Fibroblast of lung (primary cell): ENCODE results near the gene COLQ. TPM values are rescaled to one million over a fixed set of nuclear protein-coding genes. Genes with fewer than 3 reads are reported as not detected.

ENCODE experiments used
- DNase-seq, 2 donors: peaks; one replicate each; pipeline versions ENCODE4 v3.0.0 to v3.0.0-alpha.2; 2010; ENCODE audit warnings: low read depth in 2 of 2
- H2AFZ ChIP-seq: 2 replicates; pipeline ENCODE4 v1.5.1; 2012; ENCODE audit warnings: low read length, control low read depth, inconsistent platforms
- H3K27ac ChIP-seq: 2 replicates; pipeline ENCODE4 v1.5.1; 2011; ENCODE audit warnings: low read length, control low read depth; ENCODE audit not compliant: insufficient read depth
- H3K27me3 ChIP-seq: 2 replicates; pipeline ENCODE4 v1.5.1; 2011; ENCODE audit warnings: mild to moderate bottlenecking, low read length; ENCODE audit not compliant: control insufficient read depth, insufficient read depth
- H3K36me3 ChIP-seq: 2 replicates; pipeline ENCODE4 v1.5.1; 2011; ENCODE audit warnings: low read length; ENCODE audit not compliant: control insufficient read depth, insufficient read depth
- H3K4me1 ChIP-seq: 2 replicates; pipeline ENCODE4 v1.5.1; 2011; ENCODE audit warnings: low read length; ENCODE audit not compliant: control insufficient read depth, insufficient read depth; ENCODE audit errors: extremely low read depth
- H3K4me2 ChIP-seq: 2 replicates; pipeline ENCODE4 v1.5.1; 2011; ENCODE audit warnings: low read length, control low read depth; ENCODE audit not compliant: insufficient read depth; ENCODE audit errors: extremely low read depth
- H3K4me3 ChIP-seq, 4 experiments: fragments of 200-600 bp in 1 of 4; sonication (generic) in 1 of 4; replicated peaks in 1 of 4; 2 replicates each; pipeline ENCODE4 v1.5.1; 2011 to 2016; ENCODE audit warnings: low read length in 4 of 4, low read depth in 3 of 4, mild to moderate bottlenecking in 3 of 4, control low read depth in 2 of 4, inconsistent platforms in 1 of 4, mixed read lengths in 1 of 4; ENCODE audit not compliant: insufficient read depth in 1 of 4; ENCODE audit errors: control extremely low read depth in 1 of 4
- H3K79me2 ChIP-seq: 2 replicates; pipeline ENCODE4 v1.5.1; 2012; ENCODE audit warnings: mild to moderate bottlenecking, low read length, inconsistent platforms; ENCODE audit not compliant: control insufficient read depth, insufficient read depth
- H3K9ac ChIP-seq: 2 replicates; pipeline ENCODE4 v1.5.1; 2011; ENCODE audit warnings: mild to moderate bottlenecking, low read length, control low read depth; ENCODE audit not compliant: insufficient read depth
- H3K9me3 ChIP-seq: 2 replicates; pipeline ENCODE4 v1.5.1; 2012; ENCODE audit warnings: low read depth, low read length; ENCODE audit not compliant: control insufficient read depth, insufficient read depth
- H4K20me1 ChIP-seq: 2 replicates; pipeline ENCODE4 v1.5.1; 2011; ENCODE audit warnings: low read length; ENCODE audit not compliant: control insufficient read depth, insufficient read depth; ENCODE audit errors: extremely low read depth
- EZH2 ChIP-seq: IDR thresholded peaks from 2 replicates; pipeline ENCODE4 v1.5.1; 2012; ENCODE audit warnings: low read length, control low read depth, mild to moderate bottlenecking; ENCODE audit errors: missing control alignments
- polyA plus RNA-seq, 2 donors: library from polyadenylated mRNA; depleted of rRNA in 1 of 2; stranded (reverse) in 1 of 2; unstranded in 1 of 2; fragments of >200 nt; gene quantifications; 2 replicates each; pipeline ENCODE4 v1.2.1, GENCODE V29; 2011 to 2012; ENCODE audit warnings: missing spikeins in 1 of 2
- total RNA-seq: library from RNA; depleted of rRNA; stranded (reverse); fragments of >200 nt; gene quantifications from 2 replicates; pipeline ENCODE4 v1.2.1, GENCODE V29; 2014
- TF ChIP-seq, protein P1 (sequence below), 2 donors: IDR thresholded peaks in 1 of 2; conservative IDR thresholded peaks in 1 of 2; 1 replicate in 1 of 2; 2 replicates in 1 of 2; pipeline ENCODE4 v1.5.1; 2011 to 2012; ENCODE audit warnings: low read length in 2 of 2, control low read depth in 1 of 2, inconsistent platforms in 1 of 2, low read depth in 1 of 2, mild to moderate bottlenecking in 1 of 2

The COLQ gene
- total and polyA plus RNA-seq, 2 donors (not counting 1 experiment from before 2014, with no cell fraction given), result 0.33 to 0.34 TPM

DNA sequence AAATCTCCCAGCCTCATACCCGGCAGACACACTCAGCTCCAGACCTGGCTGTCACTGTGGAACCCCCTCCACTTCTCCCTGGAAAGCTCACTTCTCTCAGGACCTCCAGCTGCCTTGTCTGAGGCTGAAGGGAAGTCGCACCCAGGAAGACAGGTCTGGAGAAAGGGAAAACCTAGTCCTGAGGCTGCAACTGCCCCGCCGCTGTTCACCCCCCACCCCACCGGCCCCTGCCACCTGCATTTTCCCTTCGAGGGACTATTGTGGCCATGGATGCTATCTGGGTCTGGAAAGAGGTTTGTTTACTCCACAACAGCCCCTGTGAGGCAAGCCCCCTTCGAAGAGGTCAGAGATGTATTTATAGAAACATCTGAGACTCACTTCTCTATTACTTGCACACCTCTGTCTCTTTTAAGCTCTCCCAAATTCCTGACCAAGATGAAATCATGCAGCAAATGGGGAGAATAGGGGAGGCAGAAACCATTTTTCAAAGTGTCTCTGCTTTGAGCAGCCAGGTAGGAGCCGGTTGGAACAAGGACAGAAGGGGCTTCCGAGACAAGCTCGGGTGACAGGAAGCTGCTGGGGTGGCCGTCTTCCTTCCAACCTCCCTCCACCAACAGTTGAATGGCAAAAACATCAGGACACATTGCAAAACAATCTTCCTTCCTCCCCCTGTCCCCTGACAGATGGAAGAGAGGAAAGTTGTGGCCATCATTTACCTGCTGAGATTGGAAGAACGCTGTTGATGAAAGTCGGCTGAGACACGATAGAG is 518 bp downstream of the COLQ start:
- H3K27me3 ChIP-seq, result peaks cover 3% of the 10 kb centered on the region
- no peaks in the 10 kb centered on the region for H3K4me1 ChIP-seq
- H3K4me2 ChIP-seq, result no peak overlapping the region
- no peaks in the 10 kb centered on the region for H3K36me3 ChIP-seq
- no peaks in the 10 kb centered on the region for H4K20me1 ChIP-seq
- no peaks in the 10 kb centered on the region for H3K9me3 ChIP-seq
- H2AFZ ChIP-seq, result no peak overlapping the region
- H3K27ac ChIP-seq, result no peak overlapping the region
- TF ChIP-seq EZH2, result no peak
- no peaks in the 10 kb centered on the region for H3K79me2 ChIP-seq
- no peak overlapping the region for H3K9ac ChIP-seq
- H3K4me3 ChIP-seq, result no peak overlapping the region
- no peak for DNase-seq

DNA sequence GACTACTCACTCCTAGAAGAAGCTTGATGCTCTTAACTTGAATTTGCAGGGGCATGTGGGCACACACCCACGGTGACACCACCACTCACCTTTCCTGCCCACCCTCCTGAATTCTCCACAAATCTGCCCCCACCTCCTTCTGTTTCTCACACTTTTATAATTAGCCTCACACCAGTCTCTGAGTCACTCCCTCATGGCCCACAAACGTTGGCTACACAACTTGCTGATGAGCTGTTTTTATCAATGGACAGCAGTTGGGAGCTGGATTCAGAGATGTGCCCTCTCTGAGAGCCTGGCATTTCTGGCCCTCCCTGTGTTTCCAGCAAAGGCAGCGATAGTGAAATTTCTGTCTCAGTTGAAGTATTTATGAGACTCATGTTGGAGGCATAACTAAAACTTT is 1.3 kb downstream of the COLQ start:
- TF ChIP-seq, protein P1, sequence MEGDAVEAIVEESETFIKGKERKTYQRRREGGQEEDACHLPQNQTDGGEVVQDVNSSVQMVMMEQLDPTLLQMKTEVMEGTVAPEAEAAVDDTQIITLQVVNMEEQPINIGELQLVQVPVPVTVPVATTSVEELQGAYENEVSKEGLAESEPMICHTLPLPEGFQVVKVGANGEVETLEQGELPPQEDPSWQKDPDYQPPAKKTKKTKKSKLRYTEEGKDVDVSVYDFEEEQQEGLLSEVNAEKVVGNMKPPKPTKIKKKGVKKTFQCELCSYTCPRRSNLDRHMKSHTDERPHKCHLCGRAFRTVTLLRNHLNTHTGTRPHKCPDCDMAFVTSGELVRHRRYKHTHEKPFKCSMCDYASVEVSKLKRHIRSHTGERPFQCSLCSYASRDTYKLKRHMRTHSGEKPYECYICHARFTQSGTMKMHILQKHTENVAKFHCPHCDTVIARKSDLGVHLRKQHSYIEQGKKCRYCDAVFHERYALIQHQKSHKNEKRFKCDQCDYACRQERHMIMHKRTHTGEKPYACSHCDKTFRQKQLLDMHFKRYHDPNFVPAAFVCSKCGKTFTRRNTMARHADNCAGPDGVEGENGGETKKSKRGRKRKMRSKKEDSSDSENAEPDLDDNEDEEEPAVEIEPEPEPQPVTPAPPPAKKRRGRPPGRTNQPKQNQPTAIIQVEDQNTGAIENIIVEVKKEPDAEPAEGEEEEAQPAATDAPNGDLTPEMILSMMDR (conservative IDR thresholded peaks at IDR 0.05 in 1 of 2, IDR thresholded peaks at IDR 0.05 in 1 of 2; ENCODE audit: low read depth in 1 of 2, low read length in 2 of 2), result no peak
- TF ChIP-seq EZH2, result no peak
- Histone ChIP-seq H4K20me1 (no peaks in the 10 kb centered on the region), H3K79me2 (no peaks in the 10 kb centered on the region), H3K9me3 (no peaks in the 10 kb centered on the region), H3K36me3 (no peaks in the 10 kb centered on the region), H3K4me2 (no peak overlapping the region), H2AFZ (no peak overlapping the region), H3K4me1 (no peaks in the 10 kb centered on the region), H3K9ac (no peak overlapping the region), H3K27ac (no peak overlapping the region), H3K27me3 (peaks cover 3% of the 10 kb centered on the region), H3K4me3 (no peak overlapping the region)
- no peak for DNase-seq

DNA sequence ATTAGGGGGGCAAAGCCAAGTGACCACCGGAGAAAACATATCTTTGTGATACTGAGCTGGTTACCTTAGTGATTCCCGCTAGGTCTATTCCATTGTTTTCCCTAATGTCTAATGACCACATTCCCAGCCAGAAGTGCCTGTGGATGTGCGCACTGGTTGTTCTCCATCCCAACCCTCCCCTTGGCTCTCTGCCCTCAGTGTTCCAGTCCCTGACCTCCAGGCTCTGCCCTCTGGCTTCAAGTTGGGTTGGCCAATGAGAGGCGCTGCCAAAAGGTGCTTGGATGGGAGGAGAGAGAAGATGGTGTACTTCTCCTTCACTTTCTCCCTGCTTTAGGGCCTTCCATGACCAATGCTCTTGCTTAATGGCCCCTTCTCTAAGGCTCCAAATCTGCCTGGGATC is 2.4 kb downstream of the COLQ start:
- Histone ChIP-seq H4K20me1 (no peaks in the 10 kb centered on the region), H3K27ac (no peak overlapping the region), H3K9ac (no peak overlapping the region), H3K36me3 (no peaks in the 10 kb centered on the region), H3K9me3 (no peaks in the 10 kb centered on the region), H3K27me3 (peaks cover 3% of the 10 kb centered on the region), H3K4me3 (no peak overlapping the region), H3K4me1 (no peaks in the 10 kb centered on the region), H3K79me2 (no peaks in the 10 kb centered on the region), H2AFZ (no peak overlapping the region), H3K4me2 (no peak overlapping the region)
- TF ChIP-seq EZH2, result no peak
- TF ChIP-seq, protein P1 (conservative IDR thresholded peaks at IDR 0.05 in 1 of 2, IDR thresholded peaks at IDR 0.05 in 1 of 2; ENCODE audit: low read depth in 1 of 2, low read length in 2 of 2), result no peak
- DNase-seq, result no peak
